Coronary artery (tissue), 2 donors: ENCODE data around the gene ADNP2.

Experiments
- DNase-seq: peaks from one replicate; pipeline ENCODE4 v3.0.0-alpha.2; 2017; ENCODE audit warnings: low spot score
- H3K27ac ChIP-seq, 2 donors: fragments of 200-600 bp; sonication (generic); one replicate each; pipeline ENCODE4 v1.5.1; 2016 to 2019
- H3K4me3 ChIP-seq: fragments of 200-600 bp; sonication (generic); 2 replicates; pipeline ENCODE4 v1.5.1; 2016; ENCODE audit warnings: mild to moderate bottlenecking, moderate library complexity
- CTCF ChIP-seq: fragments of 200-600 bp; sonication (generic); IDR thresholded peaks from one replicate; pipeline ENCODE4 v1.5.1; 2019; ENCODE audit warnings: antibody characterized with exemption

ADNP2 gene

GRCh38 chr18:80175451-80176204 lies 66.6 kb downstream of the ADNP2 start:
- no peak overlapping the region for H3K27ac ChIP-seq
- DNase-seq: no peak
- no peak for TF ChIP-seq CTCF
- H3K4me3 ChIP-seq: no peak overlapping the region

DNA sequence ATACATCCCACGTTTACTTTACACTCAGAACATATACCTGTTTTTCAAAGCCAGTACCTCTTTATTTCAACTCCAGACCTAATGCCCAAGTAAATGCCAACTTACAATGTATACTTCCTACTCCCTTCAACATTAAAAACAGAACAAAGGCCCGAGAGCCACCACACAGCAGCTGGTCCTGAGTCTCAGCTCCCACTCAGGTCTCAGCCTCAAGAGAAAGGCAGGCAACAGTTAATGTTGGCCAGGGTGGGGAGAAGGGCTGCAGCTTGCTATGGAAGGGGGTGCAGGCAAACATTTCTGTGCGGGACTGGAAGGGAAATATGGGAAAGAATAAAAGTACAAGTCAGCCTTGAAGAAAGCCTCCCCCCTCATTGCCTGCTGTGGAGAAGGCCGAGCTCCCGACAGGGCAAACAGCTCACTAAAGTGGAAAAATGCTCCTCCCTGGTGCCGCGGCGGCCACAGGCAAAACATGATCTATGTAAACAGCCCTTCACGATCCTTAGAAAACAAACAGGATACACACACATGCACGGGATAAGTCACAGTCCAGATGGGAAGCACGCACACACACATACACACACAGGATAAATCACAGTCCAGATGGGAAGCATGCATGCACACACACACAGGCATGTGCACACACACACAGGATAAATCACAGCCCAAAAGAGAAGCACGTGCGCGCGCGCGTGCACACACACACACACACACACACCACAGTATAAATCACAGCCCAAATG lies 67.4 kb downstream of the ADNP2 start:
- Histone ChIP-seq H3K4me3 (no peak overlapping the region), H3K27ac (no peak overlapping the region)
- no peak for TF ChIP-seq CTCF
- no peak for DNase-seq

DNA sequence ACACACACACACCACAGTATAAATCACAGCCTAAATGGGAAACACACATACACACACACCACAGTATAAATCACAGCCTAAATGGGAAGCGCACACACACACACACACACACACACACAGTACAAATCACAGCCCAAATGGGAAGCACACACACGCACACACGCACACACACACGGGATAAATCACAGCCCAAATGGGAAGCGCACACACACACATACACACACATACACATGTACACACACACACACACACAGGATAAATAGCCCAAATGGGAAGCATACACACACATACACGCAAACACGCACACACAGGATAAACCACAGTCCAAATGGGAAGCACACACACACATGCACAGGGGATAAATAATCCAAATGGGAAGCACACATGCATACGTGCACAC lies 68.1 kb downstream of the ADNP2 start:
- Histone ChIP-seq H3K4me3 (no peak overlapping the region), H3K27ac (no peak overlapping the region)
- no peak for DNase-seq
- no peak for TF ChIP-seq CTCF

GRCh38 chr18:80178935-80179818 lies 70.1 kb downstream of the ADNP2 start:
- DNase-seq: no peak
- TF ChIP-seq CTCF: no peak
- no peak overlapping the region for H3K4me3 ChIP-seq
- no peak overlapping the region for H3K27ac ChIP-seq

GRCh38 chr18:80179857-80180558 lies 70.9 kb downstream of the ADNP2 start:
- no peak for TF ChIP-seq CTCF
- no peak for DNase-seq
- H3K4me3 ChIP-seq: no peak overlapping the region
- no peak overlapping the region for H3K27ac ChIP-seq

DNA sequence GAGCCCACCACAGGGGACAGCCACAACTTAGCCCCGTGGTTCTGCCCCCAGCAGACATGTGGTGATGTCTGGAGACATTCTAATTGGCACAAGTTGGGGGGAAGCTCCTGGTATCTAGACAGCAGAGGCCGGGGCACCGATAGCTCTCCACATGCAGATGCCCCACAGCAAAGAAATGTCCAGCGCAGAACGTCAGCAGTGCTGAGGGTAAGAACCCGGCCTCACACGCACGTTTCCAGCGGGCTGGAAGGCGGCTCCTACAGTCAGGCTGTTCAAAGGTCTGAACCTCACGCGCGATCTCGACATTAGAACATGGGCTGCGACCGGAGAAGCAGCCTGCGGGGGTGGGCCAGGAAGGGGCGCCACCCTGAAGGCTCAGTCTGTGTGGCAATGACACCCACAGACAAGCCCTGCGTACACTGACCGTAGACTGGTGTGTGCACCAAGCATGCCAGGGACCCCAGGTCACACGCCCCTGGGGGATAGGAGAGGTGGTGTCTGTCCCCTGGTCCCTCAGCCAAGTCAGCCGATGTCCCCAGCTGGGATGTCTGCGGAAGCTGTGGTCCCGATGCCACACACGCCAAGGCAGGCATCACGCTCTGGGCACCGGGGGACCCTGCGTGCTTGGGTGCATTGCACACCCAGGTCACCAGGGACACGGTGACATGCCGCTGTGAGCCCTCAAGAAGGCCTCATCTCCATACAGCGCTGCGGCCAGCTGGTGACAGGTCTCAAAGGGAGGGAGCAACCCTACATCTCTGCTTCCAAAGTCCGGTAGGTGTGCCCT lies 71.9 kb downstream of the ADNP2 start:
- TF ChIP-seq CTCF: no peak
- DNase-seq: no peak
- Histone ChIP-seq H3K4me3 (no peak overlapping the region), H3K27ac (no peak overlapping the region)
